ENCODE results near the gene SLC33A1. TPM values are rescaled to one million over a fixed set of nuclear protein-coding genes. Genes with fewer than 3 reads are reported as not detected.
"Not testable (repeated sequence)": the region's sequence is repeated elsewhere in the genome, so short reads cannot be mapped to it uniquely, and the experiment has no call there.

SLC33A1 gene
- total and polyA plus RNA-seq, 10 of the 15 experiments (the other 5 are each of a cell fraction or from before 2014, with no cell fraction given), result 6.4 to 25.2 (median 19.8) TPM

DNA sequence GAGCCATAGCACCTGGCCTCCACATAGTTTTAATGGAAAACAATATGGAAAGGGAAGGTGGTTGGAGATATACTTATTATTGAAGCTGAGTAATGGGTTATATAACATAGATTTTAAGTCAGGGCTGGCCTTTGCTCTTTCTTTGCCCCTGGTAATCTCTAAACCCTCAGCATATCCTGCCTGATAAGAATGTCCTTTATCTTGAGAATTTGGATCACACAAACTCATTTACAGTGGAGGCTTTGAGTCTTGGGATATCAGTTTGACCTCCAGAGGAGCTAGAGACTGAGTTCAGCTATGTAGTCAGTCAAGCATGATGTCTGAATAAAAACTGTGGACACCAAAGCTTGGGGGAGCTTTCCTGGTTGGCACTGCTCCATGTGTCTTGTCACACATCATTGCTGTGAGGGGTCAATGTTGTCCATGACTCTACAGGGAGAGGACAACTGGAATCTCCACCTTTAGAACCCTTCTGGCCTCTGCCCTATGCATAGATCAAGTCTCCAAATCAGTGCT lies 39.1 kb downstream of the SLC33A1 start:
- ChIA-PET POLR2A (interaction anchor here (0.5 kb wide), 1 partner anchor 27 kb away, joined by 4 read pairs; no protein-coding TSS in a partner anchor), SMC1A (ENCODE audit: uncharacterized antibody, unreplicated experiment) (interaction anchor here (0.7 to 1.4 kb wide), 2 partner anchors 38 to 44 kb away, joined by 3 read pairs; no protein-coding TSS in a partner anchor), CTCF (interaction anchor here (3.1 kb wide), 1 partner anchor 9 kb away, joined by 15 read pairs; the partner anchor contains the start of gene C3orf33), RAD21 (ENCODE audit: unreplicated experiment) (no interaction called here)
- Histone ChIP-seq H3K27ac (ENCODE audit: control insufficient read depth, insufficient read depth) (no peak overlapping the region), H4K20me1 (ENCODE audit: control insufficient read depth, insufficient read depth) (no peaks in the 10 kb centered on the region), H3K9ac (ENCODE audit: control insufficient read depth, insufficient read depth, low read length) (no peak overlapping the region), H3K36me3 (ENCODE audit: control insufficient read depth in 2 of 2, insufficient read depth in 2 of 2, low read length in 1 of 2) (no peaks in the 10 kb centered on the region), H3K9me3 (replicated peaks; ENCODE audit: control insufficient read depth, insufficient read depth, low read length) (no peaks in the 10 kb centered on the region), H3K79me2 (ENCODE audit: control insufficient read depth, insufficient read depth, low read length) (no peaks in the 10 kb centered on the region), H3K4me1 (ENCODE audit: control insufficient read depth, insufficient read depth, low read length) (no peaks in the 10 kb centered on the region), H2AFZ (ENCODE audit: control insufficient read depth, low read depth, low read length) (no peak overlapping the region), H3K27me3 (replicated peaks in 1 of 2; ENCODE audit: control insufficient read depth in 2 of 2, insufficient read depth in 2 of 2, low read length in 1 of 2) (no peaks in the 10 kb centered on the region), H3K4me3 (no peak overlapping the region), H3K4me2 (ENCODE audit: control insufficient read depth, insufficient read depth) (no peak overlapping the region)
- in situ Hi-C loops (cut with MboI), result no loop called here
- ATAC-seq (no peak), DNase-seq (ENCODE audit: low read depth, low spot score) (no peak), FAIRE-seq (no peak)
- no TSS peak for BruUV-seq (replicated peaks)
- intact Hi-C loops (cut with micrococcal nuclease; ENCODE audit: unreplicated experiment), result no loop called here
- TF ChIP-seq TARDBP (IDR thresholded peaks at IDR 0.05; ENCODE audit: borderline replicate concordance), result no peak
- no peak for TF ChIP-seq ETV6 (conservative IDR thresholded peaks at IDR 0.05 in 1 of 2, IDR thresholded peaks at IDR 0.05 in 1 of 2; ENCODE audit: borderline replicate concordance in 1 of 2, low read depth in 1 of 2)
- TF ChIP-seq LARP7 (IDR thresholded peaks at IDR 0.05), result no peak
- TF ChIP-seq HCFC1 (IDR thresholded peaks at IDR 0.05; ENCODE audit: low read length), result no peak
- no peak for TF ChIP-seq MEF2A (IDR thresholded peaks at IDR 0.05; ENCODE audit: insufficient read depth, low read depth, low read length)
- TF ChIP-seq BCL11A (IDR thresholded peaks at IDR 0.05; ENCODE audit: low read depth, low read length), result no peak
- TF ChIP-seq BHLHE40 (IDR thresholded peaks at IDR 0.05; ENCODE audit: borderline replicate concordance in 1 of 2, low read depth in 2 of 2, low read length in 1 of 2), result no peak
- TF ChIP-seq, protein P1, sequence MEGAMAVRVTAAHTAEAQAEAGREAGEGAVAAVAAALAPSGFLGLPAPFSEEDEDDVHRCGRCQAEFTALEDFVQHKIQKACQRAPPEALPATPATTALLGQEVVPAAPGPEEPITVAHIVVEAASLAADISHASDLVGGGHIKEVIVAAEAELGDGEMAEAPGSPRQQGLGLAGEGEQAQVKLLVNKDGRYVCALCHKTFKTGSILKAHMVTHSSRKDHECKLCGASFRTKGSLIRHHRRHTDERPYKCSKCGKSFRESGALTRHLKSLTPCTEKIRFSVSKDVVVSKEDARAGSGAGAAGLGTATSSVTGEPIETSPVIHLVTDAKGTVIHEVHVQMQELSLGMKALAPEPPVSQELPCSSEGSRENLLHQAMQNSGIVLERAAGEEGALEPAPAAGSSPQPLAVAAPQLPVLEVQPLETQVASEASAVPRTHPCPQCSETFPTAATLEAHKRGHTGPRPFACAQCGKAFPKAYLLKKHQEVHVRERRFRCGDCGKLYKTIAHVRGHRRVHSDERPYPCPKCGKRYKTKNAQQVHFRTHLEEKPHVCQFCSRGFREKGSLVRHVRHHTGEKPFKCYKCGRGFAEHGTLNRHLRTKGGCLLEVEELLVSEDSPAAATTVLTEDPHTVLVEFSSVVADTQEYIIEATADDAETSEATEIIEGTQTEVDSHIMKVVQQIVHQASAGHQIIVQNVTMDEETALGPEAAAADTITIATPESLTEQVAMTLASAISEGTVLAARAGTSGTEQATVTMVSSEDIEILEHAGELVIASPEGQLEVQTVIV (IDR thresholded peaks at IDR 0.05; ENCODE audit: borderline replicate concordance, partially characterized antibody), result no peak

DNA sequence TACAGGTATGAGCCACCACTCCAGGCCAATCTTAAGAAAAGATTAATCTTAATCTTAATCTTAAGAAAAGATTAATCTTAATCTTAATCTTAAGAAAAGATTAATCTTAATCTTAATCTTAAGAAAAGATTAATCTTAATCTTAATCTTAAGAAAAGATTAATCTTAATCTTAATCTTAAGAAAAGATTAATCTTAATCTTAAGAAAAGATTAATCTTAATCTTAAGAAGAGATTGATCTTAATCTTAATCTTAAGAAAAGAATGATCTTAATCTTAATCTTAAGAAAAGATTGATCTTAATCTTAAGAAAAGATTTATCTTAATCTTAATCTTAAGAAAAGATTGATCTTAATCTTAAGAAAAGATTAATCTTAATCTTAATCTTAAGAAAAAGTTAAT lies 41.0 kb downstream of the SLC33A1 start:
- H3K4me2 ChIP-seq (ENCODE audit: control insufficient read depth, insufficient read depth); ATAC-seq; intact Hi-C loops (cut with micrococcal nuclease; ENCODE audit: unreplicated experiment); H3K27me3 ChIP-seq (replicated peaks in 1 of 2; ENCODE audit: control insufficient read depth in 2 of 2, insufficient read depth in 2 of 2, low read length in 1 of 2); CTCF ChIA-PET; in situ Hi-C loops (cut with MboI); H3K79me2 ChIP-seq (ENCODE audit: control insufficient read depth, insufficient read depth, low read length); H2AFZ ChIP-seq (ENCODE audit: control insufficient read depth, low read depth, low read length); POLR2A ChIA-PET; H3K4me3 ChIP-seq; H3K4me1 ChIP-seq (ENCODE audit: control insufficient read depth, insufficient read depth, low read length); RAD21 ChIA-PET (ENCODE audit: unreplicated experiment); H3K27ac ChIP-seq (ENCODE audit: control insufficient read depth, insufficient read depth); DNase-seq (ENCODE audit: low read depth, low spot score); H3K9me3 ChIP-seq (replicated peaks; ENCODE audit: control insufficient read depth, insufficient read depth, low read length); H3K9ac ChIP-seq (ENCODE audit: control insufficient read depth, insufficient read depth, low read length); BruUV-seq (replicated peaks); SMC1A ChIA-PET (ENCODE audit: uncharacterized antibody, unreplicated experiment); H3K36me3 ChIP-seq (ENCODE audit: control insufficient read depth in 2 of 2, insufficient read depth in 2 of 2, low read length in 1 of 2); FAIRE-seq; H4K20me1 ChIP-seq (ENCODE audit: control insufficient read depth, insufficient read depth): not testable (repeated sequence)

Measured in GM12878 (cell line).